Adrenal gland (tissue), 12 donors: ENCODE data around the gene IFTAP. TPM values are rescaled to one million over a fixed set of nuclear protein-coding genes. Genes with fewer than 3 reads are reported as not detected.

Source experiments
- DNase-seq, 7 donors: peaks; one replicate each; pipeline ENCODE4 v3.0.0-alpha.2; 2019 to 2020
- H3K27ac ChIP-seq, 5 donors: fragments of 200-600 bp; sonication (generic) in 4 of 5; 1 replicate in 3 of 5; 2 replicates in 2 of 5; pipeline versions ENCODE4 v1.5.1 to v1.8.0; 2016 to 2020; ENCODE audit warnings: mild to moderate bottlenecking in 1 of 5
- H3K27me3 ChIP-seq: fragments of 200-600 bp; 2 replicates; pipeline ENCODE4 v1.8.0; 2021
- H3K36me3 ChIP-seq, 2 donors: fragments of 200-600 bp; replicated peaks in 1 of 2; 1 replicate in 1 of 2; 2 replicates in 1 of 2; pipeline versions ENCODE4 v1.5.1 to v1.8.0; 2018 to 2022
- H3K4me1 ChIP-seq, 2 donors: fragments of 200-600 bp; replicated peaks in 1 of 2; 1 replicate in 1 of 2; 2 replicates in 1 of 2; pipeline versions ENCODE4 v1.5.1 to v1.8.0; 2018 to 2021
- H3K4me3 ChIP-seq, 4 donors: fragments of 200-600 bp; sonication (generic) in 3 of 4; one replicate each; pipeline ENCODE4 v1.5.1; 2016 to 2018
- H3K9me3 ChIP-seq, 3 donors: fragments of 200-600 bp; sonication (generic) in 1 of 3; replicated peaks in 1 of 3; 1 replicate in 2 of 3; 2 replicates in 1 of 3; pipeline versions ENCODE4 v1.5.1 to v1.8.0; 2016 to 2021
- POLR2A ChIP-seq, 2 donors: fragments of 450-650 bp; IDR thresholded peaks; one replicate each; pipeline ENCODE4 v1.6.1; 2017; ENCODE audit warnings: antibody characterized with exemption in 2 of 2, mild to moderate bottlenecking in 2 of 2, moderate library complexity in 1 of 2
- WGBS, 4 donors: extraction: QIAGEN DNeasy Blood & Tissue Kit in 2 of 4; methylation state at CpG; one replicate each; pipeline versions ENCODE4 v1.1.5 to v1.1.7; 2013 to 2017; 5-methylcytosine and 5-hydroxymethylcytosine counted together
- intact Hi-C, 2 donors: fragments of 100-400 bp; cut with DNase I; formaldehyde crosslinking; loops; one replicate each; pipeline versions ENCODE4 v1.14.1 to v1.15.0; 2022 to 2023
- polyA plus RNA-seq, 3 donors: library from polyadenylated mRNA; stranded (reverse); fragments of 200-250 nt in 2 of 3; fragments of 350-450 nt in 1 of 3; fragmentation: Illumina TruSeq in 1 of 3; extraction: RNeasy Lipid Tissue Mini Kit (QIAGEN cat#74804) in 1 of 3; gene quantifications; one replicate each; pipeline ENCODE4 v1.2.3, GENCODE V29; 2013 to 2014
- total RNA-seq, 9 donors: library from RNA; depleted of rRNA in 4 of 9; stranded (reverse); fragments of >200 nt in 4 of 9; fragments of 120-200 nt in 1 of 9; fragmentation: NEBNext Ultra II Directional in 1 of 9; extraction: Animal tissue kit (Norgen Biotek cat#: 25700) in 1 of 9; gene quantifications; one replicate each; pipeline versions ENCODE4 v1.1.0 to v1.2.4, GENCODE V29; 2013 to 2023
- TF ChIP-seq, protein P1 (sequence below), 6 experiments: fragments of 450-650 bp in 4 of 6; fragments of 200-600 bp in 2 of 6; sonication (generic) in 1 of 6; IDR thresholded peaks; 1 replicate in 5 of 6; 2 replicates in 1 of 6; pipeline versions ENCODE4 v1.5.1 to v1.8.0; 2016 to 2021; ENCODE audit warnings: antibody characterized with exemption in 6 of 6, mild to moderate bottlenecking in 2 of 6, moderate library complexity in 1 of 6
- donor health status: healthy with polysubstance abuse.
- donor health status: Bipolar disorder and iron deficiency.
- donor health status: DM: yes; HTN: yes; CAD: no.
- donor health status: DM: no; HTN: no; CAD: no.
- donor health status: DM: no; HTN: no; CAD: no.
- donor health status: DM: yes; HTN: yes; CAD: no.

Gene IFTAP
- total and polyA plus RNA-seq, 12 donors = 16.2 to 44.7 (median 23.5) TPM

DNA sequence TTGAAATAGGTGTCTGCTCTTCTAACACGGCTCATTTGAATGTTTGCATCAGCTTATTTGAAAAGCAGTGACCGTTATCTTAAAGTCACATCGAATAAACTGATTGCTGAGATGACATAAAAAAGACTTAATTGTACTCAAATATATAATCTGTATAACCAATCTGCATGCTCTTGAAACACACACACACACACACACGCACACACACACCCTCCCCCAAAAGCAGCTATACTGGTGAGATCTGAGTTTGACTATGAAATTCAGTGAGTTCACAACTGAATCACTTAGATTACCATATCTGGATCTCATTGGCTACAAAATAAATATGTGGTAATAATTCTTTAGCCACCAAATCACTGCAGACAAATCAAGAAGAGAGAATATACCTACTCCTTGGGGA, 3.8 kb upstream of the IFTAP start:
- intact Hi-C loops = no loop called here
- Histone ChIP-seq H3K4me3 (no peak overlapping the region), H3K27me3 (no peaks in the 10 kb centered on the region), H3K4me1 (peaks cover 6% of the 10 kb centered on the region in 2 donors), H3K27ac (no peak overlapping the region), H3K36me3 (no peaks in the 10 kb centered on the region), H3K9me3 (no peaks in the 10 kb centered on the region)
- no peak for TF ChIP-seq POLR2A (IDR thresholded peaks at IDR 0.05)
- TF ChIP-seq, protein P1, sequence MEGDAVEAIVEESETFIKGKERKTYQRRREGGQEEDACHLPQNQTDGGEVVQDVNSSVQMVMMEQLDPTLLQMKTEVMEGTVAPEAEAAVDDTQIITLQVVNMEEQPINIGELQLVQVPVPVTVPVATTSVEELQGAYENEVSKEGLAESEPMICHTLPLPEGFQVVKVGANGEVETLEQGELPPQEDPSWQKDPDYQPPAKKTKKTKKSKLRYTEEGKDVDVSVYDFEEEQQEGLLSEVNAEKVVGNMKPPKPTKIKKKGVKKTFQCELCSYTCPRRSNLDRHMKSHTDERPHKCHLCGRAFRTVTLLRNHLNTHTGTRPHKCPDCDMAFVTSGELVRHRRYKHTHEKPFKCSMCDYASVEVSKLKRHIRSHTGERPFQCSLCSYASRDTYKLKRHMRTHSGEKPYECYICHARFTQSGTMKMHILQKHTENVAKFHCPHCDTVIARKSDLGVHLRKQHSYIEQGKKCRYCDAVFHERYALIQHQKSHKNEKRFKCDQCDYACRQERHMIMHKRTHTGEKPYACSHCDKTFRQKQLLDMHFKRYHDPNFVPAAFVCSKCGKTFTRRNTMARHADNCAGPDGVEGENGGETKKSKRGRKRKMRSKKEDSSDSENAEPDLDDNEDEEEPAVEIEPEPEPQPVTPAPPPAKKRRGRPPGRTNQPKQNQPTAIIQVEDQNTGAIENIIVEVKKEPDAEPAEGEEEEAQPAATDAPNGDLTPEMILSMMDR (IDR thresholded peaks at IDR 0.05) = no peak
- no peak for DNase-seq
- 51 to 57% (median 53%) methylated on average over 4 of the region's 4 CpGs for WGBS, 4 donors

DNA sequence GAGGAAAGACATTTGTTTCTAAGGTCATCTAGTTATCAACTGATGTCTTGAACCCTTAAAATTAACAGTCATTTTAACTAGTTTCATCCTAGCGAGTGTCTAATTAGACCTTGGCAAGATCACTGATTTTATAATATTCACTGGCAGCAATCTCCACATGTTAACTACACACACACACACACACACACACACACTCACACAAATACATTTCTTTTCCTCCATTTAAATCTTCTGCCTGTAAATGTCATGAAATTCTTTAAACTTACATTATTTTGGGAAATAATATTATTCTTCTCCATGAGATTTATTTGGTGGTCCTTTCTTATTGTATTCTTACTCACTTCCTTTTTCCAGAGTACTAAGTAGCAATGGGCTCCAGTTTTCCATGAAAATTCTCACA, 2.9 kb upstream of the IFTAP start:
- intact Hi-C loops = no loop called here
- 31 to 56% (median 40%) methylated on average over 1 of the region's 1 CpG for WGBS, 4 donors
- Histone ChIP-seq H3K9me3 (no peaks in the 10 kb centered on the region), H3K4me3 (no peak overlapping the region), H3K27me3 (no peaks in the 10 kb centered on the region), H3K27ac (no peak overlapping the region), H3K4me1 (peaks cover 8 to 13% of the 10 kb centered on the region in 2 donors), H3K36me3 (no peaks in the 10 kb centered on the region)
- DNase-seq = no peak
- no peak for TF ChIP-seq POLR2A (IDR thresholded peaks at IDR 0.05)
- TF ChIP-seq, protein P1 (IDR thresholded peaks at IDR 0.05) = no peak

DNA sequence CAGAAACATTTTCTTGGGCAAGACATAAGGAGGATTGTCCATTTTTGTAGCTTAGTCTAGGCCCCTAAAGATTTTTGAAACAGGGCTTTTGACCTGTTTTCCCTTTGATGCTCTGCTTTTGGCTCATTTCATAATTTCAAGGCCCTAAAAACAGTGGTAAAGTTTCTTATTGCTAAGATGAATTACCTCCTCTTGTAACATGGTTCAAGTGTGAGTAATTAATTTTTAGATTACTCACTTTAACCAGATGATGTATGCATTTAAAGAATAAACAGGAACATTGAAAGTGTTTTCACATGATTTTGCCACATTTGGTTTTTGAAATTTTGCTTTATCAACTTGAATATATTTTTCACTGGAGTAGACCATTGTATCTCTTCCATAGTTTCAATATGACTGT, 2.6 kb downstream of the IFTAP start:
- no peak for DNase-seq
- no peak for TF ChIP-seq POLR2A (IDR thresholded peaks at IDR 0.05)
- TF ChIP-seq, protein P1 (IDR thresholded peaks at IDR 0.05) = no peak
- intact Hi-C loops = no loop called here

DNA sequence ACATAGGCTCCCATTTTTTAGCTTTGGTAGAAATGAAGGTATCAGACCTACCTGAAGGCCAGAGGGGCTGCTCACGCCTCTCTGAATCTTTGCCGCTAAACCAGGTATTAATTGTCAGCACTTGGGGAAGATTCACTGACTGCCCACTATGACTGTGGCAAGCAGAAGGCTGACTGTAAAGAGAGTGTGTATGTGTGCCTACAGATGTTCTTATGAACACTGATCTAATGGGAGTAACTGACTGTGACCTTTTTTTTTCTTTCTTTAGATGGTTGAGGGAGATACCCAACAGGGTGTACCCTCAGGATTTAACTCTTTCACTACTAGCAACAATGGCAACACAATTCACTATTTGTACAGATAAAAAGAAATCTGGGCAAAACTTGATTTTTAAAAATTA, 3.7 kb downstream of the IFTAP start, which contains the start of gene RAG2:
Gene RAG2 (minus strand): TSS at position 186 of the 400 bp plus-strand sequence. CDS start 4,068 bp downstream, outside the sequence.
- 74 to 90% (median 82%) methylated on average over 2 of the region's 2 CpGs for WGBS, 4 donors
- DNase-seq = no peak

More for the DNA sequence above, 2.6 kb downstream of the IFTAP start:
- no peaks in the 10 kb centered on the region for H3K9me3 ChIP-seq
- H3K36me3 ChIP-seq = no peaks in the 10 kb centered on the region
- peaks cover 8 to 13% of the 10 kb centered on the region in 2 donors for H3K4me1 ChIP-seq
- H3K27me3 ChIP-seq = no peaks in the 10 kb centered on the region
- no peak overlapping the region for H3K27ac ChIP-seq
- no peak overlapping the region for H3K4me3 ChIP-seq

More for the DNA sequence above, 3.7 kb downstream of the IFTAP start, which contains the start of gene RAG2:
- TF ChIP-seq POLR2A (IDR thresholded peaks at IDR 0.05) = no peak
- TF ChIP-seq, protein P1 (IDR thresholded peaks at IDR 0.05) = no peak
- Histone ChIP-seq H3K4me1 (peaks cover 8 to 13% of the 10 kb centered on the region in 2 donors), H3K27ac (no peak within 1 kb of the TSS), H3K27me3 (no peaks in the 10 kb centered on the region), H3K36me3 (no peaks in the 10 kb centered on the region), H3K9me3 (no peaks in the 10 kb centered on the region), H3K4me3 (no peak within 1 kb of the TSS)
- intact Hi-C loops = no loop called here
